Left ventricle myocardium inferior (tissue), 1 donor: ENCODE results near the gene MCM7. TPM values are rescaled to one million over a fixed set of nuclear protein-coding genes. Genes with fewer than 3 reads are reported as not detected.

ENCODE experiments used
- DNase-seq: peaks from one replicate; pipeline ENCODE4 v3.0.0-alpha.2; 2020
- H3K27ac ChIP-seq: fragments of 200-600 bp; replicated peaks from 2 replicates; pipeline ENCODE4 v1.8.0; 2021
- H3K27me3 ChIP-seq: fragments of 200-600 bp; 2 replicates; pipeline ENCODE4 v1.8.0; 2021; ENCODE audit warnings: low read depth
- H3K36me3 ChIP-seq: fragments of 200-600 bp; 2 replicates; pipeline ENCODE4 v1.8.0; 2021
- H3K4me1 ChIP-seq: fragments of 200-600 bp; 2 replicates; pipeline ENCODE4 v1.8.0; 2021
- H3K4me3 ChIP-seq: fragments of 200-600 bp; 2 replicates; pipeline ENCODE4 v1.8.0; 2021; ENCODE audit warnings: mild to moderate bottlenecking, moderate library complexity
- H3K9me3 ChIP-seq: fragments of 200-600 bp; replicated peaks from 2 replicates; pipeline ENCODE4 v1.8.0; 2021
- CTCF ChIP-seq: fragments of 200-600 bp; IDR thresholded peaks from 2 replicates; pipeline ENCODE4 v1.8.0; 2021; ENCODE audit warnings: antibody characterized with exemption, mild to moderate bottlenecking, borderline replicate concordance
- intact Hi-C: fragments of 100-400 bp; cut with micrococcal nuclease; formaldehyde crosslinking; loops from one replicate; pipeline ENCODE4 v1.11.0; 2022
- total RNA-seq: library from RNA; stranded (reverse); fragmentation: NEBNext Ultra II Directional; extraction: Animal tissue kit (Norgen Biotek cat#: 25700); gene quantifications from one replicate; pipeline ENCODE4 v1.2.1, GENCODE V29; 2021
- donor health status: DM: no; HTN: yes; CAD: no; lungs with severe emphysema.

Gene MCM7
- total RNA-seq, 1 donor from 2014 or later: 21.1 TPM

- no peak overlapping the region for H3K27ac ChIP-seq
- no peak overlapping the region for H3K4me3 ChIP-seq
- no peaks in the 10 kb centered on the region for H3K27me3 ChIP-seq
- intact Hi-C loops: no loop called here
- no peak for DNase-seq
- H3K4me1 ChIP-seq: peaks cover 30% of the 10 kb centered on the region
- TF ChIP-seq CTCF: no peak
- no peaks in the 10 kb centered on the region for H3K9me3 ChIP-seq
- H3K36me3 ChIP-seq: peaks cover 88% of the 10 kb centered on the region
Measured at GRCh38 chr7:100095704-100096103, 5.5 kb downstream of the MCM7 start.

- intact Hi-C loops: no loop called here
- no peak for TF ChIP-seq CTCF
- DNase-seq: no peak
Measured at GRCh38 chr7:100095289-100095688, 5.9 kb downstream of the MCM7 start.

GRCh38 chr7:100093925-100094486, 7.2 kb downstream of the MCM7 start:
- Histone ChIP-seq H3K36me3 (peaks cover 88% of the 10 kb centered on the region), H3K9me3 (no peaks in the 10 kb centered on the region), H3K4me1 (peaks cover 25% of the 10 kb centered on the region), H3K27ac (no peak overlapping the region), H3K4me3 (no peak overlapping the region), H3K27me3 (no peaks in the 10 kb centered on the region)
- DNase-seq: no peak
- no peak for TF ChIP-seq CTCF
- intact Hi-C loops: no loop called here

More at GRCh38 chr7:100095289-100095688, 5.9 kb downstream of the MCM7 start:
- H3K9me3 ChIP-seq: no peaks in the 10 kb centered on the region
- H3K4me1 ChIP-seq: peaks cover 26% of the 10 kb centered on the region
- no peak overlapping the region for H3K27ac ChIP-seq
- H3K36me3 ChIP-seq: peaks cover 92% of the 10 kb centered on the region
- H3K4me3 ChIP-seq: no peak overlapping the region
- no peaks in the 10 kb centered on the region for H3K27me3 ChIP-seq

GRCh38 chr7:100093498-100093897, 7.7 kb downstream of the MCM7 start:
- TF ChIP-seq CTCF: no peak
- no peak for DNase-seq
- Histone ChIP-seq H3K27ac (no peak overlapping the region), H3K4me3 (no peak overlapping the region), H3K4me1 (peaks cover 26% of the 10 kb centered on the region), H3K27me3 (no peaks in the 10 kb centered on the region), H3K9me3 (no peaks in the 10 kb centered on the region), H3K36me3 (peaks cover 83% of the 10 kb centered on the region)
- intact Hi-C loops: no loop called here

GRCh38 chr7:100093054-100093453, 8.1 kb downstream of the MCM7 start:
- no peak overlapping the region for H3K27ac ChIP-seq
- H3K9me3 ChIP-seq: no peaks in the 10 kb centered on the region
- H3K36me3 ChIP-seq: peaks cover 79% of the 10 kb centered on the region
- no peaks in the 10 kb centered on the region for H3K27me3 ChIP-seq
- DNase-seq: no peak
- H3K4me3 ChIP-seq: no peak overlapping the region
- peaks cover 31% of the 10 kb centered on the region for H3K4me1 ChIP-seq
- intact Hi-C loops: no loop called here
- TF ChIP-seq CTCF: no peak
